Activated B cell treated with CpG ODN at 0.5 μM for 24 hours (primary cell): ENCODE results near the gene NOS1. TPM values are rescaled to one million over a fixed set of nuclear protein-coding genes. Genes with fewer than 3 reads are reported as not detected.

Experiments
- ATAC-seq: fragments of 200-7000 bp; cut with Tn5 transposase; one replicate; pipeline ENCODE4 v1.10.0; 2021; ENCODE audit warnings: low read depth, mild to moderate bottlenecking, moderate library complexity
- CTCF ChIA-PET: fragments of 350-600 bp; sonication (Branson Sonifier 250); formaldehyde crosslinking; loops from one replicate; lab custom pipeline; 2021; ENCODE audit warnings: antibody characterized with exemption; lab: Charles Lee
- POLR2A ChIA-PET: fragments of 350-600 bp; sonication (Branson Sonifier 250); formaldehyde crosslinking; loops from one replicate; lab custom pipeline; 2021; ENCODE audit warnings: antibody characterized with exemption; lab: Charles Lee
- DNase-seq: peaks from one replicate; pipeline ENCODE4 v3.0.0; 2022
- H3K27ac Mint-ChIP-seq: one replicate; pipeline ENCODE4 v1.8.0; 2020; ENCODE audit warnings: mixed read lengths
- H3K27me3 Mint-ChIP-seq: one replicate; pipeline ENCODE4 v1.8.0; 2021; ENCODE audit warnings: mixed read lengths
- H3K36me3 Mint-ChIP-seq: one replicate; pipeline ENCODE4 v1.8.0; 2021; ENCODE audit warnings: low read depth, mixed read lengths
- H3K4me1 Mint-ChIP-seq: one replicate; pipeline ENCODE4 v1.8.0; 2021; ENCODE audit warnings: mixed read lengths
- H3K4me3 Mint-ChIP-seq: one replicate; pipeline ENCODE4 v1.8.0; 2020; ENCODE audit warnings: mild to moderate bottlenecking, mixed read lengths
- H3K9me3 Mint-ChIP-seq: one replicate; pipeline ENCODE4 v1.8.0; 2020; ENCODE audit warnings: mixed read lengths
- intact Hi-C: fragments of 100-400 bp; cut with micrococcal nuclease; formaldehyde crosslinking; loops from one replicate; pipeline ENCODE4 v1.15.1; 2024
- total RNA-seq: library from RNA; stranded (reverse); gene quantifications from 2 replicates; pipeline ENCODE4 v1.2.3, GENCODE V29; 2022
- TF ChIP-seq, protein P1 (sequence below): fragments of 200-600 bp; IDR thresholded peaks from one replicate; pipeline ENCODE4 v1.8.0; 2022; ENCODE audit warnings: antibody characterized with exemption, mild to moderate bottlenecking

NOS1 gene
- total RNA-seq, 1 donor from 2014 or later, result not detected

DNA sequence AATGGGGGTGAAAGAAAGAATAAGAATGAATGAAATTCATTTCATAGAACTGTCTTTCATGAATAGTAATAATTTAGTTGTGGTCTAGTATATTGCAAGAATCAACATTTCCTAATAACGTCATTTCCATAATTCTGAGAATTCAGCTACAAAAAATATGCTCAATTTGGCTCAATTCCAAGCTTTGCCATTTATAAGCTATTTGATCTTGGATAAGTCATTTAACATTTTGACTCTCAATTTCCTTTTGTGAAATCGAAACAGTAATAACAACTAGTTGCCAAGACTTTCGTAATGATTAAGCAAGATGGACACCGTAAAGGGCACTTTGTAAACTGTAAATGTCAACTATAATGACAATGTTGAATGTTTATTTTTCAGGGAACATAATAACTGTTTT, 18.1 kb downstream of the NOS1 start:
- no peaks in the 10 kb centered on the region for H3K4me1 Mint-ChIP-seq
- POLR2A ChIA-PET, result no interaction called here
- CTCF ChIA-PET, result interaction anchor here (0.7 kb wide), 1 partner anchor 18 kb away, joined by 4 read pairs; the partner anchor contains the start of gene NOS1

DNA sequence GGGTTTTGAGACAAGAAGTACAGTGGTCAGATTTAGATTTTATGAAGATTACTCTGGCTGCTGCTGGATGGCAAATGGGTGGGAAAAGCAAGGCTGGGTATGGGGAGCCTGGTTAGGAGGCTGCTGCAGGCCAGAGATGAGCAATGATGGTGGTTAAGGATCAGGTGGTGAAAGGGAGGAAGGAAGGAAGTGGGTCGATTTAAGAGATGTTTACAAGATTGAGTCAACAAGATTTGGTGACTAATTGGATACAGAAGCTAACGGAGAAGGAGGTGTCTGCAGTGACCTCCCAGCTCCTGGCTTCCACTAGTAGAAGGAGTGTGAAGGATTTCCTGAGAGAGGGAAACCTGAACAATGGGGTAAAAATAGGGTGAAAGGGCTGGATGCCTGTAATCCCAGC, 18.7 kb downstream of the NOS1 start:
- Mint-ChIP-seq H3K36me3 (no peaks in the 10 kb centered on the region), H3K9me3 (no peaks in the 10 kb centered on the region), H3K4me1 (no peaks in the 10 kb centered on the region), H3K4me3 (no peak overlapping the region), H3K27me3 (peaks cover under 1% of the 10 kb centered on the region), H3K27ac (no peak overlapping the region)
- ATAC-seq, result no peak
- ChIA-PET POLR2A (no interaction called here), CTCF (no interaction called here)
- TF ChIP-seq, protein P1, sequence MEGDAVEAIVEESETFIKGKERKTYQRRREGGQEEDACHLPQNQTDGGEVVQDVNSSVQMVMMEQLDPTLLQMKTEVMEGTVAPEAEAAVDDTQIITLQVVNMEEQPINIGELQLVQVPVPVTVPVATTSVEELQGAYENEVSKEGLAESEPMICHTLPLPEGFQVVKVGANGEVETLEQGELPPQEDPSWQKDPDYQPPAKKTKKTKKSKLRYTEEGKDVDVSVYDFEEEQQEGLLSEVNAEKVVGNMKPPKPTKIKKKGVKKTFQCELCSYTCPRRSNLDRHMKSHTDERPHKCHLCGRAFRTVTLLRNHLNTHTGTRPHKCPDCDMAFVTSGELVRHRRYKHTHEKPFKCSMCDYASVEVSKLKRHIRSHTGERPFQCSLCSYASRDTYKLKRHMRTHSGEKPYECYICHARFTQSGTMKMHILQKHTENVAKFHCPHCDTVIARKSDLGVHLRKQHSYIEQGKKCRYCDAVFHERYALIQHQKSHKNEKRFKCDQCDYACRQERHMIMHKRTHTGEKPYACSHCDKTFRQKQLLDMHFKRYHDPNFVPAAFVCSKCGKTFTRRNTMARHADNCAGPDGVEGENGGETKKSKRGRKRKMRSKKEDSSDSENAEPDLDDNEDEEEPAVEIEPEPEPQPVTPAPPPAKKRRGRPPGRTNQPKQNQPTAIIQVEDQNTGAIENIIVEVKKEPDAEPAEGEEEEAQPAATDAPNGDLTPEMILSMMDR, result no peak
- intact Hi-C loops, result no loop called here
- DNase-seq, result no peak

More for the DNA sequence above, 18.1 kb downstream of the NOS1 start:
- Mint-ChIP-seq H3K4me3 (no peak overlapping the region), H3K27me3 (no peaks in the 10 kb centered on the region), H3K27ac (no peak overlapping the region), H3K9me3 (no peaks in the 10 kb centered on the region), H3K36me3 (no peaks in the 10 kb centered on the region)
- DNase-seq (no peak), ATAC-seq (no peak)
- intact Hi-C loops, result no loop called here
- TF ChIP-seq, protein P1, result no peak

DNA sequence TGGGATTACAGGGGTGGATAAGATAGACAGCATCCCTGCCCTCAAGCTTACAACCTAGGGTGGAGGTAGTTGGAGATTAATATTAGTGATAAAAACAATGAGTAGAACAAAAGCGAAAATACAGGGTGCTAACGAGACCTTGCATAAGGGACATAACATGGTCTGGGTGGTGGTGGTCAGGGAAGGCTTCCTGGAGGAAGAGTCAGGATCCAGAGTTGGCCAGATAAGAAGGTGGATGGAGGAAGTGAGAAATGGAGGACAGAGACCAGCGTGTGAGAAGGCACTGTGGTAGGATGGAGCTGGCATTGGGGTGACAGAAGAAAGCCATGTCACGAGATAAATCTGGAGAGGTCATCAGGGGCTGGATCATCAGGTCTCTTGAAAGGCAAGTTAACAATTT, 19.2 kb downstream of the NOS1 start:
- no peaks in the 10 kb centered on the region for H3K4me1 Mint-ChIP-seq
- H3K9me3 Mint-ChIP-seq, result no peaks in the 10 kb centered on the region
- peaks cover 4% of the 10 kb centered on the region for H3K27me3 Mint-ChIP-seq
- ChIA-PET POLR2A (no interaction called here), CTCF (no interaction called here)
- TF ChIP-seq, protein P1, result no peak
- intact Hi-C loops, result no loop called here
- H3K27ac Mint-ChIP-seq, result no peak overlapping the region
- no peaks in the 10 kb centered on the region for H3K36me3 Mint-ChIP-seq
- no peak for DNase-seq
- no peak overlapping the region for H3K4me3 Mint-ChIP-seq
- ATAC-seq, result no peak

DNA sequence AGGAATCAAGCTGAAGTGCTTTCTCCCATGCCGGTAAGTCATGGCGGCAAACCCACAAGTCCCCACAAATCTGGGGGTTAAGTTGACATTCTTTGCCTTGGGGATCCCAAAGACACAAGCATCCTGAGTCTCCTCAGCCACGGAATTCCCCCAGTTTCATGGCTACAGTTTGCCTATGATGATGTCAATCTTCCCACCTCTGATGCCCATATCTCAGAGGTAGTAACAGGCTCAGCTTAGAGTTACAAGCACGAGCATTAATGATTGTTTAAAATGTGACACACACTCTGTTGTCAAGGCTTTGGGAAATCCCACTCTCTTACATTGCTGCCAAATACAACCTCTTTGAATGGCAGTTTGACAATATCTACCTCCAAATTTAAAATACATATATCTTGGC, 22.3 kb downstream of the NOS1 start:
- intact Hi-C loops, result no loop called here
- TF ChIP-seq, protein P1, result no peak
- Mint-ChIP-seq H3K27ac (no peak overlapping the region), H3K4me1 (no peaks in the 10 kb centered on the region), H3K4me3 (no peak overlapping the region), H3K27me3 (peaks cover 13% of the 10 kb centered on the region), H3K9me3 (no peaks in the 10 kb centered on the region), H3K36me3 (no peaks in the 10 kb centered on the region)
- ATAC-seq, result no peak
- DNase-seq, result no peak
- ChIA-PET CTCF (no interaction called here), POLR2A (no interaction called here)

DNA sequence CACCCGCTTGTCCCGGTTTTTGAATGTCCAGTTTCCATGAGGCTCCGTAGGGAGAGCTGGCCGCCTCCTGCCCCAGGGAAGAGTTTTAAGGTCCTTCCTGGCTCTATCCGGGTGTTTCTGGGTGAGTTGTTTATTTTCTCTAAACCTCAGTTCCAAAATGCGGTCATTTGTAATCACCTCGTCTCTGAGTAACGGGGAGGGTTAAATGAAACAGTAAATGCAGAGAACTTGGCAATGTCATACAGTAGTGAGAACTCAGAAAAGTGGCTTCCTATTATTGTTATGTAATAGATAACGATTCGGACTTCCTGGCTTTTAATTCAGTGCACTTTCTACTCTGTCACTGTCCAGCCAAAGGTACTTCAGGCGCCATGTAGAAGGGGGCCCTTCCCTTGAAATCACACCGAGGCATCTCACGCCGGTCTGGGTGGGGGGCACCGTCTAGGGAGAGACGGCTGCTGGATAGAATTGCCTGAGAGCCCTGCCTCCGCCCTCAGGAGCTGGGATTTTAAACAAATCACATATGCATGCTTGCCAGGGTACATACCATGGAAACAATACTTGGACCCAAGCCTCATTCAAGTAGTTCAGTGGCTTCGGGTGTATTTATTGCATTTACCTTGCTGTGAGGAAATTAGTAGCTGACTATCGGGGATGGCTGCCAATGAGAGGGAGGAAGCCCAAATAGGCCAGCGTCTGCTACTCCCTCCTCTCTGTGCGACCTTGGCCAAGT, 26.4 kb downstream of the NOS1 start:
- CTCF ChIA-PET, result no interaction called here
- ATAC-seq (no peak), DNase-seq (no peak)
- no peak overlapping the region for H3K4me3 Mint-ChIP-seq
- POLR2A ChIA-PET, result no interaction called here
- H3K4me1 Mint-ChIP-seq, result no peaks in the 10 kb centered on the region
- TF ChIP-seq, protein P1, result no peak
- no peak overlapping the region for H3K27ac Mint-ChIP-seq
- no peaks in the 10 kb centered on the region for H3K36me3 Mint-ChIP-seq
- no peaks in the 10 kb centered on the region for H3K9me3 Mint-ChIP-seq
- intact Hi-C loops, result no loop called here
- peaks cover 26% of the 10 kb centered on the region for H3K27me3 Mint-ChIP-seq
